IPS DF 19.7 (cell line): ENCODE data around the gene C1QTNF8.

Experiments used
- DNase-seq: peaks from one replicate; pipeline ENCODE4 v3.0.0-alpha.2; 2013; ENCODE audit warnings: low read depth, low spot score

The C1QTNF8 gene

DNA sequence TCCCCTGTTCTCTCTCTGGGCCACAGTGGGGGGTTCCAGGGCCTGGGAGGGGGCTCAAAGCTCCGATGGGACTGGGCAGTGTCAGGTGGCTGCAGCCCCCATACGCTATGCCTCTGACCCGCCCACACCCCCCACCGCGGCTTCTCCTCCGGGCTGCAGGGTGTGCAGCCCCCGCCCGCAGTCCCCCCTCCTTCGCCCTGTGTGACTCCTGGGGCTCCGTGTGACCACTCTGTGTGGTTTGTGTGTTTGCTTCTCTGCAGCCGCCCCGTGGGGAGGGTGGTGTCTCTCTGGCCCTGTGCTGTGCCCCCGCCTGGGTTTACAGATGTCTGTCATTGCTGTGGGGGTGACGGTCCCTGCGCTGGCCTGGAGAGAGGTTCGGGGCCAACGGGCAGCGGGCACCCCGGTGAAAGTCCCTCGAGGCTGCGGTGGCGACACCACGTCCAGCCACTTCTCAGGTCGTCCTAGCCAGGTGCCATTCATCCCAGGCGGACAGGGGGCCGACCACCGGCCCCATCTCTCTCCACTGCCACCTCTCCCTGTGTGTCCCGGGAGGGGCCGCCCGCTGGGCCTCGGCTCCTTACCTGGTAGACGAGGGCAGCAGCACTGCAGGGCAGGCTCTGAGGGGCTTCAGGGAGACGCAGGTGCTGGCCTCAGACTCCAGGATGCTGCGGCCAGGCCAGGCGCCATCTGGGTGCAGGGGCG is 18.0 kb downstream of the C1QTNF8 start:
- DNase-seq = no peak

DNA sequence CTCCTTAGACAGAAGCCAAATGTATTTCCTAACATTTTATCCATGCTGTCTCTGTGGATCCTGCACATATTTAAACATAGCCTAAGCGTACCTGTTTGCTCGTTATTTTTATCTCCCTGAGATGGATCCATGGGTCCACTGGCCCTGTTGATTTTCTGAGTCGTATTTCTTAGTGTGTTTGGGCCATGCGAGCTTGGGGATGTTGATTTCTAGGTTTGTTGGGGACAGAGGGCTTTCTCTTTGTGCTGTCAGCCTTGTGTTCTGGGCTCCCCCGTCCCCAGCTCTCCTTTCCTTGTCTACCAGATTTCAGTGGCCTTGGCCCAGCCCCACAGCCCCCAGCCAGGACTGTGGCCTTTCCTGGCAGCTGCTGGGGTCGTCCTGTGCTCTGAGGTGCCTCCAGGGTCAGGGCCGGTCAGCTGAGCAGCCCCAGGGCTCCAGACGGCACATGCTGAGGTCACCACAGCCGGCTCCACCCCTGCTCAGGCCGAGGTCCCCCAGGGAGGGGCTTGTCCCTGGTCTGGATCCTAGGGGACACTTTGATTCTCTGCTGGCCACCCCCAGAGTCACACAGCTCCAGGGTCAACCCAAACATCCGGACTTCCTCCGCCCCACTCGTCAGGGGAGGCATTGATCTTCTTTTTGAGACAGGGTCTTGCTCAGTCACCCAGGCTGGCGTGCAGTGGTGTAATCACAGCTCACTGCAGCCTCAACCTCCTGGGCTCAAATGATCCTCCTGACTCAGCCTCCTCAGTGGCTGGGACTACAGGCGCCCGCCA is 19.1 kb downstream of the C1QTNF8 start:
- no peak for DNase-seq

DNA sequence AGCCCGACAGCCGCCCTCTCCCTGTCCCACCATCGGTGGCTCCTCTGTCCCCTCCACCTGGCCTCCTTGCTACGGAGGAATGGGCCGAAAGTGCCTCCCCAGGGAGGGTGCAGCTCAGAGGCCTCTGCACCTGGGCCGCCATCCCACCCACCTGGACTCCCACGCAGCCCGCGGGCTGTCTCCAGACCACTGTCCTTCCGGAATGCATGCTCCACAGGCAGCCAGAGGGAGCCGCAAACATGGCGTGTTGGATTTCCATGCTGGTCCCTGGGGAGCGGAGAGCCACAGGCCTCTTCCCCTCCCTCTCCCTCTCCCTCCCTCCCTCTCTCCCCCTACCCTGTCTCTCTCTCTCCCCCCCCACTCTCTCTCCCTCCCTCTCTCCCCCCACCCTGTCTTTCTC is 20.5 kb downstream of the C1QTNF8 start:
- no peak for DNase-seq

DNA sequence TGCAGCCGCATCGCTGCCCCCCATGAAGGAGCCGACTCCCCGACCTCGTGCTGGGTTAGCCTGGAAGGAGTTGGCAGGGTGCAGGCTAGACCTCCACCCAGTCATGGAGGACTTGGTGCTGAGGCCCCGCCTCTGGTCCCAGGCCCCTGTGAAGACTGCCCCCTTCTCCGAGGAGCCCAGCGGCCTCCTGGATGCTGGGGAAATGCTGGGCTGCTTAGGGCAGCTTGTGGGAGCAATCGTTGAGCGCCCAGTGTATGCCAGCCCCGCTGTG is 21.7 kb downstream of the C1QTNF8 start:
- DNase-seq = no peak

DNA sequence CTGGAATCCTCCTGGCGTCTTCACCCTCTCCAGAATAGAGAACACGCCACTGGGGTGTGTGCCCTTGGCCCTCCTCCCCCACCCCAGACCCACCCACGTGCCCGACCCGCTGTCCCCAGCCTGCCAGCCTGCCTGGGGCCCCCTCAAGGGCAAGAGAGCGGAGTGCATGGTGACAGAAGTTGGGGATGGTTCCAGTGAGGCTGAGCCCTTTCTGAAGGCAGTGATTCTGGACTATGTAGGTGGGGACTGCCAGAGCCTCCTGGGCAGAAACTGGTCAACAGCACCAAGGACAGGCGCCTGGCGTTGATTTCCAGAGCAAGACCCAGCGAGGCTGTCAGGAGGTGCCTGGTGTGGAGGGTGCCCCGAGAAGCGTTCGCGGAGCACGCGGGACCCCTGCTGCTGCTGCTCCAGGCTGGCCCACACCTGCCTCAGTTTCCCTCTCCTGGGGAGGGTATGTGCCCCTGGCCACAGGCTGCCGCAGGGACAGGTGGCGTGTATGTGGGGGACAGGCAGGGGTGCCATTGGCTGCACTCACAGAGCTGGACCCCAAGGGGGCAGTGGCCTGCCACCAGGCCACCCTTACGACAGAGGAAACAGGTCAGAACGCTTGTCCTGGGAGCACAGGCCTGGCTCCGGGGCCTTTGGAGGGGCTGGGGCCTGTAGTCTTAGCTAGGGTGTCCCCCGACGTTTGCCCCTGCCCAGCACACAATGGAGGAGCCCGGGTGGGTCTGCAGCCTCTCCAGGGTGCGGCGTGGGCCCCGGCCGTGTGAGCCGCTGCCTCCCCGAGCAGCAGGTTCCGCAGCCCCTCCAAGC is 22.3 kb downstream of the C1QTNF8 start:
- DNase-seq = peak; percentile 20

DNA sequence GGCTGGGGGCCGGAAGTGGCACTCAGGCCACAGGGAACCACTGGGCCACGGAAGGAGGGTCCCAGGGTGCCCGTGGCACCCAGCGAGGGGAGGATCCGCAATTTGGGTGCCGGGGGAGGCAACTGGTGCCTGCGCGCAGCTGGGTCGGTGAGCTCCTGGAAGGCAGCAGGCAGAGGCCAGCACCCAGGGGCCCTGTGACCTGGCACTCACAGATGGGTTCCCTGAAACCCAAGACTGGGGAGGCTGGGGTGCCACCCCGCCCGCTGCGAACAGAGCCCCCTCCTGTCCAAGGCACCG is 22.8 kb downstream of the C1QTNF8 start:
- no peak for DNase-seq

DNA sequence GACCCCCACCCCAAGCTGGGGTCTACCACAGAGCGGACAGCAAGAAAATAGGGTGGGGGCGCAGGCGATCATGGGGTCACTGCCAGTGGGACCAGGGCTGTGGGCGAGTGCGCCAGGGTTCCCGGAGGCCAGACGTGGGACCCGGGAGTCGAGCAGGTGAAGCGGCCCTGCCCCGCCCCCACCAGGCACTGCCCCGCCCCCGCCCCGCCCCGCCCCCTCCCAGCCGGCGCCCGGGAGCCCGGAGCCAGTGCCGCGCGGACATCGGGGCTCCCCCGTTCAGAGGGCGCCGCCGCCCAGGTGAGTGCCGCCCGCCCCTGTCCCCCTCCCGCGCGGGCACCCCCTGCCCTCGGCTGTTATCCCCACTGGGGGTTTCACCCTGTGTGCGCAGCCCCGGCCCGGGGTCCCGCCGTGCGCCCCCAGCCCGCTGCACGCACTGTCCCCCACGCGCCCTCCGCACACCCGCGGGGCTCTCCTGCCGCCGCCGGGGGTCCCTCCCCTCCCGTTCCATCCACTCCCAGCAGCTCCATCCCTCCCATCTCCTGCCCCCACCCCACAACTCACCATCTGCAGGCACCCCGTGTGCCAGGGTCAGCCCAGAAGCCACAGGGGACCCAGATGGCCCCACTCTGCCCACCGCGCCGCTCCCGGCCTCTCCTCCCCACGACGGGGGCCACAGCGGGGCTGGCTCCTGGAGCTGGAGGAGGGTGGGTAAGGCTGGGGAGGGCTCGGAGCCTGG is 23.4 kb downstream of the C1QTNF8 start, which contains the start of gene SSTR5:
SSTR5 (plus strand) TSS at position 222 of the 736 bp plus-strand sequence. CDS start 6,122 bp downstream, outside the sequence.
- no peak for DNase-seq

DNA sequence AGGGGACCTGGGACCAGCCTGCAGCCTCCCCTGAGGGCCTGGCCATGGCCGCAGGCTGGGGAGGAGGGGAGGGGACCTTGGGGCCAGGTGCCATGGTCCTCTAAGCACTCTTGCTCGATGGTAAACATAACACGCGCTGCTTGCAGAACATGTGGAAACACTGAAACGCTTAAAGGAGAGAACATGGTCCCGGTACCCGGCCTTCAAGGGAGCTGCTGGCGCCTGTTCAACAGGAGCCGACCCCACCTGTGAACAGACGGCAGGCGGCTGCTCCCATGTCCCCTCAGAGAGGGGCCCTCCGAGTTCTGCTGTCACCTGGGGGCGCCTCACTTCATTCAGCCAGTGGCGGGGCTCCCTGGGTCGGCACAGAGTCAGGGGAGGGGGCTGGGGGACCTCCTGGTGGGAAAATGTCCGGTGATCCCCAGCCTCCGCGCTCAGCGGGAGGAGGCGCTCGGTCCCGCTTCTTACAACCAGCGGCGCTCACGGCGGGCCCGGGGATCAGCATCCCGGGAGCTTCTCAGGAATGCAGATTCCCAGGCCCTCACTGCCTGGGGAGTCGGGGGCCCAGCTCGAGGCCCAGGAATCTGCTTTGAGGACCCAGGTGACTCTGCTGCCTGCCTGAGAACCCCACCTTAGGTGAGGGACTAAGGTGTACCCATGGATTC is 24.4 kb downstream of the C1QTNF8 start:
- no peak for DNase-seq

DNA sequence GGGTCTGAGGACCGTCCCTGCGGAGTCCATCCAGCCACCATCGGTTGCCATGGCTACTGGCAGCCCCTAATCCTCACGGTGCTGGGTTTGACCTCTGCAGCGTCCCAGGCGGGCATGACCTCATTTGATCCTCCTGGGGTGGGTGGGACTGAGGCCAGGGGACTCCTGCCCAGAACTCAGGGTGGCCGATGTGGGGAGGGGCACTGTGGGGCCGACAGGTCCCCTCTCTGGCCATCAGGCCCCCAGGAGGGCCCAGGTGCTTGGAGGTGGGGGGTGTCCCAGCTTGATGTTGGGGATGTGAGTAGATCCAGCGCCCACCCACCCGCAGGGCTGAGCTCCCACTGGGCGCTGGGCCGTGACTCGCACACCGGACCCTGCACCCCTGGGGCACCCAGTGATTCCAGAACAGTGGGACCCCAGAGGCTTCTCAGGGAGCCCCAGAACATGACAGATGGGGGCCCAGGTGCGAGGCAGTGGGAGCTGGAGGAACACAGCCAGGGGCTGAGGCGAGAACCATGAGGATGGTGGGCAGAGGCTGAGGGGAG is 25.1 kb downstream of the C1QTNF8 start:
- no peak for DNase-seq

DNA sequence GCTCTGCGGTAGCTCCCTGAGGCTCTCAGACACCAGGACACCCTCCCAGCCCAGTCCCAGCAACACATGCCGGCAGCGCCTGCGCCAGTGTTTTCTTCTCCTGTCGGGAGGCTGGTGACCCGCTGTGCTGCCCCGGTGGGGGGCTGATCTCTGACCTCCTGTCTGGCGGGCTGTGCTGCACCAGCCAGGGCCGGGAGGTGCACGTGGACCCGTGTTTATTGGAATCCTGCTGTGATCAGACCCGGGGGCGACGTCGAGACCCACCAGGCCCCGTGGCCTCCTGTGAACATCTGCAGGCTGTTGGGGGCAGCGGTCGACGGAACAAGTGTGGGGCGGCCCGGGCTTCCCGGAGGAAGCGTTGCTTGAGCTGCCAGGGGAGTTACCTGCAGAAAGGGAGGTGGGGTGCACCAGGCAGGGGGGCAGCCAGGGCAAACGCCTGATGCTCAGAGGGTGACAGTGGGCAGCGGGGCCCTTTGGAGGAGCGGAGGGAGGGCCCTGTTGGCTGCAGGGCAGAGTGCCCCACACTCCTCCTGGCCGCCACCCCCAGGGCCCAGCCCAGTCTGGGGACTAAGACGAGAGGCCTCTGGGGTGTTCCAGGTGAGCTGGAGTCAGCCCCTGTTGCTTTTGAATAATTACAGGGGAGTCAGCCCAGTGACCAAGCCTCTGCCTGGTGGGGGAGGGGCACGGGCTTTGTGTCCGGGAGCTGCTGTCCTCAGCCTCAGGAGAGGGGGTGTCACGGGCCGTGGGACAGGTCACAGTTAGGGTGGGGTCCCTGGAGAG is 25.8 kb downstream of the C1QTNF8 start:
- DNase-seq = no peak

DNA sequence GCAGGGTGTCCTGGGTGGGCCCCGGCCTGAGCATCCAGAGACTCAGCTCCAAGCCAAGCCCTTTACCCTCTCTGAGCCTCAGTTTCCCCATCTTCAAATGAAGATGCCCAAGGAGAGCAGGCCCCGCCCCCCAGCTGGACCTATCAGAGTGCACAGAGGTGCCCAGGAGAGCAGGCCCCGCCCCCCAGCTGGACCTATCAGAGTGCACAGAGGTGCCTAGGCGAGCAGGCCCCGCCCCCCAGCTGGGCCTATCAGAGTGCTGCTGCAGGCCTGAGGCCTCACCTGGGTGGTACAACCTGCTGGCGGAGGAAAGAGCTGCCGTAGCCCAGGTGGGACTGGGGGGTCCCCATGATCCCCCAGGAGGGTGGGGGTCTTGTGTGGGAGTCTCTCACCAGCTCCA is 26.9 kb downstream of the C1QTNF8 start:
- DNase-seq = no peak

DNA sequence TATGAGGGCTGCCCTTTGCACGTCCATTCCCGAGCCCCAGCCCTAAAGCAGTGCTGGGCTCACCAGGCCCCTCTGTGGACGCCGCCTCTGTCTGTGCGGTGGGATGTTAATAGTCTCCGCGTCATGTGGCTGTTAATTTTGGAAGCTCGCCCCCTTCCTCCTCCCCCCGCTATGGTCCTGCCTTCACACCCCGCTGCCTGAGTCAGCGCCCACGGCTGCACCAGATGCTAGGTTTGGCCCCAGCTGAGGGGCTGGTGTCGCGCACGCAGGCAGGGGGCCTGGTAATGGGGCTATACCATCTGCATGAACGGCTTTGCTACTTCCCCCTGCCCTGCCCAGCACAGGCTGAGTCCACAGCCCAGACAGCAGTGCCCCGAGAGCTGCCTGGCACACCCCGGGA is 27.6 kb downstream of the C1QTNF8 start:
- DNase-seq = no peak

DNA sequence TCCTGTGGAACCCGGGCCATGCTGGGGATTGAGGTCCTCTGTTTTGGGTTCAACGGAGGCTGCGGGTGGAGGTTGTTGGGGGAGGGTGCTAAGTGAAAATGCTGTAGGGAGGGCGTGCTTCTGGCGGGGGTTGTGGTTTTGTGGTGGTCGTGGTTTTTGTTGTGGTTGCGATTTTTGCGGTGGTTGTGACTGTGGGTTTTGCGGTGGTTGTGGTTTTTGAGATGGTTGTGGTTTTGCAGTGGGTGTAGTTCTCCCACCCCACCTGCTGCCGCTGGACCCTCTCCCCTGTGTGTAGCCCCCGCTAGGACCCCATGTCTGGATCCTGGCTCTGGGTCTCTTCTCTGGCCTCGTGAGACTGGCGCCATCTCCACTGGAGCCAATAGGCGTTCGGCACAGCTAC is 28.4 kb downstream of the C1QTNF8 start:
- DNase-seq = no peak

DNA sequence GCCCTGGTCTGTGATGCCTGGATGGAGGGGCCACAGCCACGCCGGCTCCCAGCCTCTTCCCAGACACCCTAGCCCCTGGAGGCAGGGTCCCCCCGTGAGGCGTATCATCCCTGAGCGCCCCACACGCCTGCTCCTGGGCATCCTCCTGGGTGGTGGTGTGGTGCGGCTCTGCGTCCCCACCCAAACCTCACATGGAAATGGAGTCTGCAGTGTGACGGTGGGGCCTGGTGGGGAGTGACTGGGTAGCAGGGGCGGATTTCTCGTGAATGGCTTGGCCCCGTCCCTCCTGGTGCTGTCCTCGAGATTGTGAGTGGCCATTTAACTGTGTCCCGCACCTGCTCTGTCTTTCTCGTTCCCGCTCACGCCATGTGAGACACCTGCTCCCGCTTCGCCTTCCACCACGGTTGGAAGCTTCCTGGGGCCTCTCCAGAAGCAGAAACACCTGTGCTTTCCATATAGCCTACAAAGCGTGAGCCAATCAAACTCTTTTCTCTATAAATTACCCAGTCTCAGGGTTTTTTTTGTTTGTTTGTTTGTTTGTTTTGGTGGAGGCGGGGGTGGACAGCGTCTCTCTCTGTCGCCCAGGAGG is 29.4 kb downstream of the C1QTNF8 start:
- no peak for DNase-seq

DNA sequence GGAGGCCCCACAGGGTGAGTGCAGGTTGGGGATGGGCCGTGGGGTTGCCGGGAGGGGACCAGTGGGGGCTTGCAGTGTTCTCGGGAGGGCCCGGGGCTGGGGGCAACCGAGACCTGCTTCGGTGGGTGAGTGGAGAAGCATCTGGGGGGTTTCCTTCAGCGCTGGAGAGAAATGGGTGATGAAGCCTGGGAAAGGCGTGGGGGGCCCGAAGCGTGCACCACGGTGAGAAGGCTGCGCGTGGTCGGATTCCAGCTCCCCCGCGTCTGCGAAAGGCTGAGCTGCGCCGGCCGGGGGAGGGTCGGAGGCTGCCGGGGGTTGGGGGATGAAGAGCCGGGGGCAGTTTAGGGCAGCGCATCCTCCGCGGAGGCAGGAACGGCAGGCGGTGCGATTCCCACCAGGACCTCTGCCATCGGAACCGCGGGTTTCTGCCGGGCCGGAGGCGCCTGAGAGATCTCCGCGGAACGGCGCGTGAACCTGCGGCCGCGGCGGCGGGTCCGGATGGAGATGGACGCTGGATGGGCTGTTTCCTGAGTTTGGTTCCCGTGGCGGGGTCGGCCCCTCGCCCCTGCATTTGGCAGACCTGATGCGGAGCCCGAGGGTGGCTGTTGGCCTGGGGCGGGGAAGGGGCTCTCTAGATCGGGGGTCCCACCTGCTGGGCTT is 30.4 kb downstream of the C1QTNF8 start:
- no peak for DNase-seq

DNA sequence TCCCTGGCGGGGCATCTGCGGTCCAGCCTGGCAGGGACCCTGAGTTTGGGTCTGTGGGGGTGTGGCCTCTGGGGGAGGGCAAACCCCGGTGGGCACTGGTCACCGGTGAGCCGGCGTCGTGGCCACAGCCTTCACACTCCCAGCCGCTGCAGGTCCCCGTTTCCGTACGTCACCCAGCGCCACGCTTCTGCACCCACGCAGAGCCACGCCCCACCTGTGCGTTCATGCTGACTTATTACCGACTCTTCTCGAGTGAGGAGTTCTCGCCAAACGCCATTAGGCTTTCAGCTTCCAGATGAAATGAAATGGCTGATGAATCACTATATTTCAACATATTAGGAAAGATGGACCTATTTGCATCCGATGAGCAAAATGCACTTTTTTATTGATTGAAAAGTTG is 32.3 kb downstream of the C1QTNF8 start:
- DNase-seq = no peak

DNA sequence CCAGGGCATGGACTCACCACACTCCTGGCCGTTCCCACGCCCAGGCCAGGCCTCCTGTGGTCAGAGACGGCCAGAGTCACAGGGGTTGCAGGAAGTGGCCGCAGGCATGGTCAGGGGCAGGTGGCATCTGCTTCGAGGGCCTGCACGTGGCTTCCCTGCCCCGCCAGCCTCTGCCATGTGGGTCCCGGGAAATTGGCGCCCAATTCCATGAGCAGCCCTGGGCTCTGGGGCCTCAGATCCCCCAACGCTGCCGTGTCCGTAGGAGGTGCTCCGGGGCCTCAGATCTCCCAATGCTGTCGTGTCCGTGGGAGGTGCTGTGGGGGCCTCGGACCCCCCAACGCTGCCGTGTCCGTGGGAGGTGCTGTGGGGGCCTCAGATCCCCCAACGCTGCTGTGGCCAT is 33.1 kb downstream of the C1QTNF8 start:
- no peak for DNase-seq

DNA sequence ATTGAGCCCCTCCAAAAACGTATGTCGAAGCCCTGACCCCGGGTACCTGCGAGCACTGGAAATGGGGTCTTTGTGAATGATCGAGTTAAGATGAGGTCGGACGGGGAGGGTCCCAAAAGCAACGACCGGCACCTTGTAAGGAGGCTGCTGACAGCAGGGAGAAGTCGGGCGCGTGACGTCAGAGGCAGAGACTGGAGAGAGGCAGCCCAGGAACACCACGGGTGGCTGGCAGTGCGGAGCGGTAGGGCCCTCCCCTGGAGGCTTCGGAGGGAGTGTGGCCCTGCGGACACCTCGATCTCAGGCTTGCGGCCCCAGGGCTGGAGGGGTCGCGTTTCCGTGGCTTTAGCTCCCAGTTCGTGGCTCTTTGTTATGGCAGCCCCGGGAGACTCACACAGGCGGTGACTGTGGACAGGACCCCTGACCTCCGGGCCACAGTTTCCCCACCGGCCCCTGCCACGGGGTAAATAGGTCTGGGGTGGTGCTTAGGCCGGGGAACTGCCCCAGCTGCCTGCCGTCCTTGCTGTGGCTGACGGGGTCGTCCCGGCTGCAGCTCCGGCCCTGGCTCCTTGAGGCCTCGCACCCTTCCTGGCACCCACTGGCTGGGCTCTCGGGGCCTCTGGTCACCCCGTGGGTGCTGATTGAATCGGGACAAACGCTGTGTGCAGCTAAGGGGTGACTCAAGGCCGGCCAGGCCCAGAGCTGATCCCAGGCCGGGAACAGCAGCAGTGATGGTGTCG is 34.1 kb downstream of the C1QTNF8 start:
- no peak for DNase-seq
